ENCODE data around the gene BACE1.

GRCh38 chr11:117287668-117288067 lies 28.4 kb downstream of the BACE1 start:
- TF ChIP-seq CTCF (conservative IDR thresholded peaks at IDR 0.05 in 1 of 2, IDR thresholded peaks at IDR 0.05 in 1 of 2; ENCODE audit: extremely low read depth in 1 of 2, insufficient read depth in 1 of 2, low read depth in 1 of 2, low read length in 2 of 2) = no peak
- TF ChIP-seq EZH2 (IDR thresholded peaks at IDR 0.05; ENCODE audit: borderline replicate concordance, low read length) = no peak
